Stimulated activated CD8-positive, alpha-beta memory T cell treated with anti-CD3 and anti-CD28 coated beads, Interleukin-15, amount 100 ng/mL, for 48 hours (primary cell): ENCODE results near the gene FOXF2.
"Not testable (repeated sequence)": the region's sequence is repeated elsewhere in the genome, so short reads cannot be mapped to it uniquely, and the experiment has no call there.

Experiments used
- DNase-seq, 2 donors: peaks; one replicate each; pipeline ENCODE4 v3.0.0-alpha.2; 2020; ENCODE audit warnings: low read depth in 2 of 2

The FOXF2 gene

GRCh38 chr6:1389369-1390132, at the start of gene FOXF2:
Gene FOXF2 (plus strand): TSS chr6:1389576. CDS start chr6:1389948, 372 bp downstream.
- DNase-seq: no peak

GRCh38 chr6:1346101-1346500, 43.3 kb upstream of the FOXF2 start:
- DNase-seq: no peak

GRCh38 chr6:1346558-1347091, 42.8 kb upstream of the FOXF2 start:
- no peak for DNase-seq

- no peak for DNase-seq
These were observed 42.2 kb upstream of the FOXF2 start for GRCh38 chr6:1347161-1347560.

GRCh38 chr6:1348675-1349074, 40.7 kb upstream of the FOXF2 start:
- no peak for DNase-seq

- DNase-seq: no peak
These were observed 39.7 kb upstream of the FOXF2 start for GRCh38 chr6:1349655-1350054.

- no peak for DNase-seq
These were observed 37.9 kb upstream of the FOXF2 start for GRCh38 chr6:1351381-1352008.

GRCh38 chr6:1355068-1355467, 34.3 kb upstream of the FOXF2 start:
- DNase-seq: not testable (repeated sequence)

- not testable (repeated sequence) for DNase-seq
These were observed 27.7 kb upstream of the FOXF2 start for GRCh38 chr6:1361717-1362116.

- DNase-seq: no peak
These were observed 26.7 kb upstream of the FOXF2 start for GRCh38 chr6:1362643-1363042.

GRCh38 chr6:1363298-1363697, 26.1 kb upstream of the FOXF2 start:
- DNase-seq: no peak

- no peak for DNase-seq
These were observed 25.4 kb upstream of the FOXF2 start for GRCh38 chr6:1363729-1364572.

- DNase-seq: no peak
These were observed 24.6 kb upstream of the FOXF2 start for GRCh38 chr6:1364791-1365190.

- no peak for DNase-seq
These were observed 23.7 kb upstream of the FOXF2 start for GRCh38 chr6:1365686-1366085.

- no peak for DNase-seq
These were observed 21.6 kb upstream of the FOXF2 start for GRCh38 chr6:1367771-1368170.

- no peak for DNase-seq
These were observed 20.4 kb upstream of the FOXF2 start for GRCh38 chr6:1368940-1369339.

GRCh38 chr6:1369695-1370094, 19.7 kb upstream of the FOXF2 start:
- not testable (repeated sequence) for DNase-seq

- DNase-seq: no peak
These were observed 17.4 kb upstream of the FOXF2 start for GRCh38 chr6:1371933-1372332.

GRCh38 chr6:1372690-1373089, 16.7 kb upstream of the FOXF2 start:
- no peak for DNase-seq

- no peak for DNase-seq
These were observed 12.7 kb upstream of the FOXF2 start for GRCh38 chr6:1376653-1377052.

GRCh38 chr6:1377526-1377925, 11.8 kb upstream of the FOXF2 start:
- DNase-seq: no peak
